NCI-H1436 treated with DMSO at 0.1 percent for 48 hours (cell line): ENCODE measurements around the gene MAP2K7.
"Not testable (repeated sequence)": the region's sequence is repeated elsewhere in the genome, so short reads cannot be mapped to it uniquely, and the experiment has no call there.

Experiments
- DNase-seq: peaks from one replicate; lab custom pipeline; 2025; lab: John Stamatoyannopoulos, UW

The MAP2K7 gene

GRCh38 chr19:7903244-7904073 is at the start of gene MAP2K7:
MAP2K7 (plus strand) TSS chr19:7903877; CDS start chr19:7903945, 68 bp downstream.
- peak; percentile 96 for DNase-seq

GRCh38 chr19:7855426-7856108 is 48.1 kb upstream of the MAP2K7 start:
- no peak for DNase-seq

- no peak for DNase-seq
Observed at GRCh38 chr19:7856109-7856591, 47.5 kb upstream of the MAP2K7 start.

GRCh38 chr19:7856679-7857663 is 46.7 kb upstream of the MAP2K7 start:
- no peak for DNase-seq

GRCh38 chr19:7857727-7858108 is 46.0 kb upstream of the MAP2K7 start:
- DNase-seq: no peak

GRCh38 chr19:7858109-7858770 is 45.4 kb upstream of the MAP2K7 start:
- peak; percentile 70 for DNase-seq

GRCh38 chr19:7859087-7859486 is 44.6 kb upstream of the MAP2K7 start:
- DNase-seq: not testable (repeated sequence)

GRCh38 chr19:7859831-7860713 is 43.6 kb upstream of the MAP2K7 start:
- DNase-seq: no peak

- no peak for DNase-seq
Observed at GRCh38 chr19:7860714-7861618, 42.7 kb upstream of the MAP2K7 start.

- no peak for DNase-seq
Observed at GRCh38 chr19:7861619-7862412, 41.9 kb upstream of the MAP2K7 start.

- no peak for DNase-seq
Observed at GRCh38 chr19:7862413-7862951, 41.2 kb upstream of the MAP2K7 start.

GRCh38 chr19:7863157-7863970 is 40.3 kb upstream of the MAP2K7 start:
- no peak for DNase-seq

- DNase-seq: no peak
Observed at GRCh38 chr19:7863971-7864689, 39.5 kb upstream of the MAP2K7 start.

GRCh38 chr19:7864690-7865074 is 39.0 kb upstream of the MAP2K7 start:
- DNase-seq: no peak

GRCh38 chr19:7865262-7865911 is 38.3 kb upstream of the MAP2K7 start:
- no peak for DNase-seq

GRCh38 chr19:7866399-7867091 is 37.1 kb upstream of the MAP2K7 start:
- no peak for DNase-seq
